D341Med (cell line): ENCODE data around the gene GHRH.

Experiments used
- DNase-seq: peaks from one replicate; pipeline ENCODE4 v3.0.0; 2012; ENCODE audit warnings: low spot score

The GHRH gene

GRCh38 chr20:37237656-37238055 lies 24.0 kb downstream of the GHRH start:
- DNase-seq, result no peak

- DNase-seq, result no peak
Measured at GRCh38 chr20:37236462-37236861, 25.2 kb downstream of the GHRH start.

GRCh38 chr20:37235065-37235464 lies 26.5 kb downstream of the GHRH start:
- no peak for DNase-seq

GRCh38 chr20:37234254-37234581 lies 27.4 kb downstream of the GHRH start:
- no peak for DNase-seq

- DNase-seq, result no peak
Measured at GRCh38 chr20:37233548-37234253, 27.9 kb downstream of the GHRH start.

- no peak for DNase-seq
Measured at GRCh38 chr20:37231947-37232630, 29.5 kb downstream of the GHRH start.

GRCh38 chr20:37230200-37230599 lies 31.4 kb downstream of the GHRH start:
- no peak for DNase-seq

GRCh38 chr20:37229357-37229756 lies 32.3 kb downstream of the GHRH start:
- no peak for DNase-seq

GRCh38 chr20:37228656-37229055 lies 33.0 kb downstream of the GHRH start:
- no peak for DNase-seq

GRCh38 chr20:37228082-37228481 lies 33.5 kb downstream of the GHRH start:
- no peak for DNase-seq

- no peak for DNase-seq
Measured at GRCh38 chr20:37226889-37227288, 34.7 kb downstream of the GHRH start.

- no peak for DNase-seq
Measured at GRCh38 chr20:37225146-37225545, 36.5 kb downstream of the GHRH start.

- DNase-seq, result no peak
Measured at GRCh38 chr20:37223053-37223452, 38.6 kb downstream of the GHRH start.

GRCh38 chr20:37222086-37222485 lies 39.5 kb downstream of the GHRH start:
- DNase-seq, result no peak

- no peak for DNase-seq
Measured at GRCh38 chr20:37220731-37221130, 40.9 kb downstream of the GHRH start.

GRCh38 chr20:37219751-37220668 lies 41.6 kb downstream of the GHRH start:
- no peak for DNase-seq

- DNase-seq, result no peak
Measured at GRCh38 chr20:37218976-37219375, 42.6 kb downstream of the GHRH start.

- no peak for DNase-seq
Measured at GRCh38 chr20:37218441-37218840, 43.2 kb downstream of the GHRH start.

GRCh38 chr20:37209661-37210314 lies 51.8 kb downstream of the GHRH start:
- no peak for DNase-seq

- DNase-seq, result no peak
Measured at GRCh38 chr20:37209193-37209592, 52.4 kb downstream of the GHRH start.

- no peak for DNase-seq
Measured at GRCh38 chr20:37207171-37207570, 54.4 kb downstream of the GHRH start.

GRCh38 chr20:37205794-37206193 lies 55.8 kb downstream of the GHRH start:
- no peak for DNase-seq
